Measurements from ENCODE around the gene MYBPH. TPM values are rescaled to one million over a fixed set of nuclear protein-coding genes. Genes with fewer than 3 reads are reported as not detected.
A peak's percentile ranks its signal among the peaks of the same experiment; 100 is the strongest.

MYBPH gene
- total RNA-seq, 3 donors from 2014 or later: not detected

GRCh38 chr1:203173566-203173965, 2.1 kb downstream of the MYBPH start:
- intact Hi-C loops (cut with DNase I, micrococcal nuclease): loop anchor here (2.0 to 5.0 kb wide), 2 partner anchors 131 to 135 kb away; no protein-coding TSS in a partner anchor
- no peak for TF ChIP-seq CTCF (IDR thresholded peaks at IDR 0.05)
- DNase-seq: no peak

GRCh38 chr1:203173011-203173555, 2.5 kb downstream of the MYBPH start:
- Histone ChIP-seq H3K4me3 (no peak overlapping the region), H3K9me3 (no peaks in the 10 kb centered on the region), H3K4me1 (ENCODE audit: low read depth) (no peaks in the 10 kb centered on the region), H3K36me3 (ENCODE audit: low read depth) (no peaks in the 10 kb centered on the region)
- no peak for TF ChIP-seq CTCF (IDR thresholded peaks at IDR 0.05)
- intact Hi-C loops (cut with DNase I, micrococcal nuclease): loop anchor here (2.0 to 5.0 kb wide), 2 partner anchors 131 to 134 kb away; no protein-coding TSS in a partner anchor
- ATAC-seq (no peak), DNase-seq (no peak)

More at GRCh38 chr1:203173566-203173965, 2.1 kb downstream of the MYBPH start:
- no peak overlapping the region for H3K4me3 ChIP-seq
- no peaks in the 10 kb centered on the region for H3K9me3 ChIP-seq
- no peaks in the 10 kb centered on the region for H3K4me1 ChIP-seq (ENCODE audit: low read depth)
- ATAC-seq: no peak
- H3K36me3 ChIP-seq (ENCODE audit: low read depth): no peaks in the 10 kb centered on the region

- Histone ChIP-seq H3K4me1 (ENCODE audit: low read depth) (no peaks in the 10 kb centered on the region), H3K4me3 (no peak overlapping the region), H3K36me3 (ENCODE audit: low read depth) (no peaks in the 10 kb centered on the region), H3K9me3 (no peaks in the 10 kb centered on the region)
- DNase-seq (peak; percentile 62 to 79 (median 76)), ATAC-seq (peak; percentile 85)
- peak; percentile 70 for TF ChIP-seq CTCF (IDR thresholded peaks at IDR 0.05)
- intact Hi-C loops (cut with DNase I, micrococcal nuclease): loop anchor here (2.0 to 5.0 kb wide), 2 partner anchors 130 to 134 kb away; no protein-coding TSS in a partner anchor
Measured at GRCh38 chr1:203172184-203173010, 3.2 kb downstream of the MYBPH start.

GRCh38 chr1:203171341-203172183, 4.1 kb downstream of the MYBPH start:
- Histone ChIP-seq H3K9me3 (no peaks in the 10 kb centered on the region), H3K36me3 (ENCODE audit: low read depth) (no peaks in the 10 kb centered on the region), H3K4me1 (ENCODE audit: low read depth) (no peaks in the 10 kb centered on the region), H3K4me3 (no peak overlapping the region)
- ATAC-seq: no peak
- no peak for TF ChIP-seq CTCF (IDR thresholded peaks at IDR 0.05)
- no peak for DNase-seq
- intact Hi-C loops (cut with DNase I, micrococcal nuclease): loop anchor here (2.0 to 5.0 kb wide), 2 partner anchors 129 to 133 kb away; no protein-coding TSS in a partner anchor

GRCh38 chr1:203170625-203171330, 4.8 kb downstream of the MYBPH start:
- ATAC-seq (no peak), DNase-seq (no peak)
- intact Hi-C loops (cut with DNase I, micrococcal nuclease): loop anchor here in 1 of 2 donors (5.0 kb wide), 1 partner anchor 128 kb away; no protein-coding TSS in a partner anchor
- Histone ChIP-seq H3K4me1 (ENCODE audit: low read depth) (no peaks in the 10 kb centered on the region), H3K36me3 (ENCODE audit: low read depth) (no peaks in the 10 kb centered on the region), H3K4me3 (no peak overlapping the region), H3K9me3 (no peaks in the 10 kb centered on the region)
- no peak for TF ChIP-seq CTCF (IDR thresholded peaks at IDR 0.05)
